ENCODE data around the gene PIGC.

PIGC gene

GRCh38 chr1:172398970-172399755 is 44.7 kb downstream of the PIGC start:
- no peak for DNase-seq (ENCODE audit: low read depth)

- DNase-seq (ENCODE audit: low read depth): no peak
Measured at GRCh38 chr1:172398193-172398592, 45.7 kb downstream of the PIGC start.

GRCh38 chr1:172397633-172398032 is 46.2 kb downstream of the PIGC start:
- DNase-seq (ENCODE audit: low read depth): no peak

- no peak for DNase-seq (ENCODE audit: low read depth)
Measured at GRCh38 chr1:172397221-172397620, 46.6 kb downstream of the PIGC start.

GRCh38 chr1:172395576-172395975 is 48.3 kb downstream of the PIGC start:
- DNase-seq (ENCODE audit: low read depth): no peak

- DNase-seq (ENCODE audit: low read depth): no peak
Measured at GRCh38 chr1:172394811-172395210, 49.1 kb downstream of the PIGC start.

GRCh38 chr1:172394141-172394751 is 49.6 kb downstream of the PIGC start:
- peak; percentile 49 for DNase-seq (ENCODE audit: low read depth)

GRCh38 chr1:172393354-172393753 is 50.5 kb downstream of the PIGC start:
- no peak for DNase-seq (ENCODE audit: low read depth)

GRCh38 chr1:172391976-172392375 is 51.9 kb downstream of the PIGC start:
- no peak for DNase-seq (ENCODE audit: low read depth)

Data from activated gamma-delta T cell treated with anti-CD3 and anti-CD28 coated beads, Interleukin-2, amount 50 U/mL, for 16 hours (primary cell).